ENCODE measurements around the gene WSCD2.

The WSCD2 gene

DNA sequence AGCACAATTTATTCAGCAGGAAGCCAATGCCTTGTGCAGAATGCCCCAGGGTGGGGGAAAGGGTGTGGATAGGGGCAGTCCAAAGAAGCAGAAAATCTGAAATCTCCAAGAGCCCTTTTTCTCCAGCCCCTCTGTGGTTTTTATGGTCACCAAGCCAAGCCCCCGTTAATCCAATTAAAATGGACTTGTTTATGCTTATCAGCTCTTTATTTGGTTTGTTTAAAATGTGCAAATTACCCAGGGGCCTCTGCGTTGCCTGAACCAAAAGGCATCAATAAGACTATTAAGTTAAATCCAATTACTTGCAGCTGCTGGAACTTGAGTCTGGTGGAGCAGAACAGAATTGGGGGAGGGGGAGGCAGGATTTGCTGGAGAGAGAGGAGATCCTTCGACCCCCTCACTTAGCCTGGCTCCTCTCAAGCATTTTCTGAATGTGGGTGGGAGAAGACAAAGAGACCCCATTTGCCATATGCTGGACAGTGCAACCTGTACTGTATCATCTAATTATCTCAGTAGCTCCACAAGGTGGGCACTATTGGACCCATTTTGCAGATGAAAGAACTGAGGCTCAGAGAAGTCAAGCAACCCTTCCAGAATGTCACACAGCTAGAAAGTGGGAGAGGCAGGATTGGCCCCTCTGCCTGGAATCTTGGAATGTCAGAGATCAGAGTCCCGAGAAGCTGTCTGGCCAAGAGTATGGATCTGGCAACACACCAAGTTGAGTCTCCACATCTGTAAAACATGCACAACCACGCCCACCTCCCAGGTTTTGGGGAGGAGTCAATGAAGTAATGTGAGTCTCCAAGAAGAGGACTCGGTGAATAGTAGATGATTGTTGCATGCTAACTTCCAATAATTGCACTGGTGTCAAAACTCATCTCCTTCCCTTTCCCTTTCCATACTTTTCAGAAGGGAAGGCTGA is 143.1 kb downstream of the WSCD2 start:
- no peak for DNase-seq

DNA sequence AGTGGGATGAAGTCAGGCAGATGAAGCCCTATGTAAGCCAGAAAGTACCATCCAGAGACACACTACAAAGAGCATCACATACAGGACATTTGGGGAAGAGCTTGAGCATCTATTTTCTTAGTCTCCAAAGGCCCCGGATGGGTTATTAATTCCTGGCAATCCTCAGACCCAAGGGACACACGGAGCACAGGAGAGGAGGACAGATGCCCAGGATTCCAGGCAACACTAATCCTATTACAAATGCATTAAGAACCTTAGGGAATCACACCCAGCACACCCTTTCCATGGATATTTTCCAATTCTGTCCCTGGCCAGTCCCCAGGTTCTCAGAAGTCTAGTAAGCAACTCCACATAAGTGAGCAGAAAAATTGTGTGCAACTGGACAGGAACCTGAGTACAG is 144.1 kb downstream of the WSCD2 start:
- DNase-seq, result no peak

DNA sequence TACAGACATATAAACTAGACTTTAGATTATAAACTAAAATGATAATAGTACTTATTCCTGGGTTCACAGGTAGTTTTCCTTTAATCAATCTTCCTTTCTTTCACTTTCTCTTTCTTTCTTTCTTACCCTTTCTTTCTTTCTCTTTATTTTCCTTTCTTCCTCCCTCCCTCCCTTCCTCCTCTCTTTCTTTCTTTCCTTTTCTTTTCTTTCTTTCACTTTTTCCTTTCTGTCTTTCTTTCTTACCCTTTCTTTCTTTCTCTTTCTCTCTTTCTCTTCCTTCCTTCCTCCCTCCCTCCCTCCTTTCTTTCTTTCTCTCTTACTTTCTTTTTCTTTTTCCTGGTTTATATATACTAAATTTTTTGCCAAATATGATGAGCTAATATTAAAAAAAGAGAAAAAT is 148.5 kb downstream of the WSCD2 start:
- no peak for DNase-seq

DNA sequence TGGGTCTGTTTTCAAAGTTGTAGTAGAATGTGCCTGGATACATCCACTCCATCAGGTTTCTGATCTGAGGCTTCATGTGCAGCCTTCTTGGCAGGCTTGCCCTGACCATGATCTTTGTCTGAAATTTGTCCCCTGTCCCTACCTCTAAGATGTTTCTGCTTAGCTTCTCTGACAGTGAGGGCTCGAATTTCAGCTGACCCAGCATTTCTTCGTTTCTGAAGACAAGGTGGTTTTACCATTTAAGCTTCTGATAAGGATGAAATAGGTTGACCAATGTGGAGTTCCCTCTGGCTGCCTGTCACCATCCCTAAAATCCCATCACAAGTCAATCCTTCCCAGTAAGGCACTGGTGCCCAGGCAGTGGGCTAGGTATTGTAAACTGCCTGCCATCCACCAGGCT is 153.1 kb downstream of the WSCD2 start:
- no peak for DNase-seq

DNA sequence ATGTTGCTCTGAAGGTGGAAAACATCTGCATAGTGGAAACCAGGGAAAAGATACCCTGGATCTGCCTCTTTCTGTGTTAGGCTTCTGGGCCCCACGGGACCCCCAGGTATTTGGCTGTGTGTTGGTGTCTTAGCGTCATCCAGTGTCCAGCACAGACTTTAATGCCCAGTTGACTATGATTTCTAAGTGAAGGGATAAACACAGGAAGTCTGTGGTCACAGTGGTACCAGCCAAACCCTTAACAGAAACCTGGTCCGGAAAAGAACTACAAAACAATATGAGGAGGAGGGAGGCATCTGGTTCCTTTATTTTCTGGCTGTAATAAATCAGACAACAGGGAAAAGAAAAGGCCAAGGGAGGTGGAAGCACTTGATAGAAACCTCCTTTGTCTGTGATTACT is 153.6 kb downstream of the WSCD2 start:
- no peak for DNase-seq

DNA sequence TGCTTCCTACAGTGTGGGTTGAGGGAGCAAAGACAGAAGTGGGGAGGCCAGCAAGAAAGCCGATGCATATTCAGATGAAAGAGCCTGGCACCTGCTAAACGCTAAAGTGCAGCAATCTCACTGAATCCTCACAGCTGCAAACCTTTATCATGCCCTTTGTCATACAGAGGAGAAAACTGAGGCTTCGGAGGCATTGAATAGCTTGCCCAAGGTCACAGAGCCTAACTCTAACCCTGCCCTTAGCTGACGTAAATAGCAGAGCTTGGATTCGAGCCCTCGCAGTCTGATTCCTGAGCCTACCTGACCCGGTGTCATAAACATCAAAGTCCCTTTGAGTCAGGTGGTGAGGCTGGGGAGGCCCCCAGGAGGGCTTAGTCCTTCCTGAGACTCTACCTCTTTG is 155.1 kb downstream of the WSCD2 start:
- DNase-seq, result no peak

DNA sequence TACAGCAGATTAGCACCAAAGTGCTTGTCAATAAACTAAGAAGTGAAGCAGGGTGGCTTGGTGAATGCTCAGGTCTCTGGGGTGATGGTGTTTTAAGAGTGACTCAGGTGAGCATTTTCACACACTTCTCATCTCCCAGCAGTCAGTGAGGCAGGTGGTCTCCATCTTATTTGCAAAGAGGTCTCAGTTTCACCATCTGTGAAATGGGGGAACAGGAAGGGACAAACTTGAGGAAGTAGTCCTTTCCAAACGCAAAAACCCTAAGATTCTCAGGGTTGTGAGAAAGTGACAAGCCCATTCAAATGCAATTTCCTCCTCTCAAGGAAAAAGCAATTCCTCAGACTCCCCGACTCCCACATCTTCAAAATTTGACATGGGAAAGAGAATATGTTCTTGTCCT is 155.9 kb downstream of the WSCD2 start:
- DNase-seq, result no peak

DNA sequence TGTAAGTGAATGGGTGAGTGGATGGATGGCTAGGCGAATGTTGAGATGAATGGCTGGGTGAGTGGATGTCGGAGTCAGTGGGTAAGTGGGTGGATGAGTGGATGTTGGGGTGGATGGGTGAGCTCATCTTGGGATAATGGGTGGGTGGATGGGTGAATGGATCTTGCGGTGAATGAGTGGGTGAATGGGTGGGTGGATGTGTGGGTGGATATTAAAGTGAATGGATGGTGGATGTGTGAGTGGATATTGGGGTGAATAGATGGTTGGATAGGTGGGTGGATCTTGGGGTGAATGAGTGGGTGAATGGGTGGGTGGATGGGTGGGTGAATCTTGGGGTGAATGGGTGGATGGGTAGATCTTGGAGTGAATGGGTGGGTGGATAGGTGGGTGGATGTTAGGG is 158.1 kb downstream of the WSCD2 start:
- no peak for DNase-seq

DNA sequence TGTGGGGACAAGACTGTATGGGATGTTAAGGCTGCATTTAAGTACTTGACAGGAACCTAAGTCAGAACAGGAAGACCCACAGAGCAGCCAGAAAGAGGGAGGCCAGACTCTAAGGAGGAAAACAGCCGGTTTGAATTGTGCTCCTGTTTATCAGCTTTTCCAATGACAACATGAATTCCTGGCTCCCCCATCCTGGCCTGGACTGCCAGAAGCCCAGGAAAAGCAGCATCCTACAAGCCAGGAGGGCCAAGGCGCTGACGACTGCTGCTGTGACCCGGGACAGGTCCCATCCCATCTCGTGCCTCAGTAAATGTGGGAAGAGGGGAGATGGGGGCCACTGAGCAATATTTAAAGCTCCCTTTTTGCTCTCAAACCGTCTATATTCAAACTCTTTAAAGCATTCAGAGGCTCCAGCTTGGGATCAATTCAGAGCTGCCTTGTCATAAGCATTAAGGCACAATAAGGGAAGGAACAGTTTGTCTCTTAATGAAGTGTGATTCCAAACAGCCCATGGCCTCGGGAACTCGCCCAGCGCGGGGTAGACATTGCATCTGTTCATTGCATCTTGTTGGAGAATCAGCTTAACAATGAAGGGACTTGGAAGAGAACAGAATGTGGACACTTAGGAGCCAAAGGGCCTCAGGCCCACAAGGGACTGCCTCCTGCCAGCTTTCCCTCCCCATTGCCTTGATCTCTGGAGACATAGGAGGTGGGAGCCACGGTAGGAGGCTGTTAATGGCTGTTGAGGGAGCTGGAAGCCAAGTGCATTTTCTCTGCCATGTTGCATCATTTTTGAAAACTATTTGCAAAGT is 160.5 kb downstream of the WSCD2 start:
- DNase-seq, result no peak

DNA sequence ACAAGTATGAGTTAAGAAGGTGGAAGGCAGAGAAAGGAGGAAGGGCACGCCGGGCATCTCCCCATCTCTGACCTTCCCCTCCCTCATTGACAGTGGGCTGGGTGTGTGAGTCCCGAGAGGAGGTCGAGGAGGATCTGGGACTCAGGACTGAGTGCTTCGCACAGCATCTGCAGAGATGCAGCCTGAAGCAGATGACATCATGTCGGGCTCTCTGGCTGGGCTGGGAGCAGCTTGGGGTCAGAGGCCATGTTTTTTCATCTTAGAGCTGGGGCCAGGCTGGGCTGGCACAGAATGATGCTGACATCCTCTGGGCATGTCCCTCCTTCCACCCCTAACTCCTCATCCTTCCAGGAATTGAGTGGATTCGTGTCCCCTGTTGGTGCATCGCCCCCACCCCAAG is 166.6 kb downstream of the WSCD2 start:
- DNase-seq, result no peak

DNA sequence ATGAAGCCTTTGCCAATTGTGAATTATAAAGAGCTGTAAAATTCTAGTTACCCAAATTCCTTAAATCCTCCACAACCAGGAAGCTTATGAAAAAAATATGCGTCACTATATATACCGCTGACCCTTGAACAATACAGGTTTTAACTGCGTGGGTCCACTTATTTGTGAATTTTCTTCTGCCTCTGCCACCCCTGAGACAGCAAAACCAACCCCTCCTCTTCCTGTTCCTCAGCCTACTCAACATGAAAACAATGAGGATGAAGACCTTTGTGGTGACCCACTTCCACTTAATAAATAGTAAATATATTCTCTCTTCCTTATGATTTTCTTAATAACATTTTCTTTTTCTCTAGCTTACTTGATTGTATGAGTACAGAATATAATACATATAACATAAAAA is 167.9 kb downstream of the WSCD2 start:
- peak; percentile 19 for DNase-seq

DNA sequence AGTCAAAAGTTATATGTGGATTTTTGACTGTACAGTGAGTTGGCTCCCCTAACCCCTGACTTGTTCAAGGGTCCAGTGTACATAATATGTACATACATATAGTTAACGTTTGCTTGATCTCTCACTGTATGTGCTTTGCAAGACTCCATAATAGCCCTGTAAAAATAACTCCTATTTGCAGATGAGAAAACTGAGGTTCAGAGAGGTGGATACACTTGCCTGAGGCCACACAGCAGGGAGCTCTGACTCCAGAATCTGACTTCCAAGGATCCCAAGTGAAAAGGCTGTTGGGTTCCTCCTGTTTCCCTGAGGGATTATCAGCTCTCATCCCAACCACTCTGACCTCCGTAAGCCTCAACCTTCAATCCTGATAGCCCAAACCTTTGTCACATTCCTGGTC is 168.3 kb downstream of the WSCD2 start:
- no peak for DNase-seq

DNA sequence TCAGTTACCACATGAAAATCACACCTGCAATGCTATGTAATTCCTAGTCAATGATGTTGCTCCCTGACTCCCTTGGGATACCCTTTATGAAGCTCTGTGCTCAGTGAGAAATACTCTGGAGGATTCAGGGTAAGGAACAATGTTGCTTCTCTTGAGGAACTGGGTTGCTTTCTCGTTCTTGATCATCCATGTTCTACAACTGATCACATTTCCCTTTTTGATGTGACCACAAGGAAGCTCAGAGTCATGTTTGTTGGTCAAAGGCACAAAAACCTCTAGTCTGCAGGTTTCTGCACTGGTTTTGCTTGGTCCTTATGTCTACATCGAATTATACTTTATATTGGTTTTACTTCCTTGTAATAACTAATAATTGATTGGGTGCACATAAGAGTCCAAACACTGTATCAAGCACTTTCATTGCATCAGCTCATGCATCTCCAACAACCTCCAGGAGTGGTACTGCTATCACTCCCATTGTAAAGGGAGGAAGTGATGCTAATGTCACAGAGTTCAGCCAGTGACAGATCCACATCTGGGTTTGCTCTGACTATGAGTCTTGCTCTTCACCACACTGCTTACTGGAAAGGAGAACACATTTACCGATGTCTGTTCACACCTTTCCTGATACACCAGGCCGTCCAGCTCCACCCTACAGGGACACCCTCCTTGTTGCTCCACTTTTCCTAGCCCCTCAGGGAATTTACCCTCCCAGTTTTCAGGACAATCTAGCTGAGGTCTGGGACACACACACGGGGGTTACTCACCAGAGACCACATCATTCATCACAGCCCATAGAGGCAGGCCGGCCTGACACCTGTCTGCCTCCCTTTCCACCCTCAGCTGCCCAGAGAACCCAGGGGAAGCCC is 169.0 kb downstream of the WSCD2 start:
- no peak for DNase-seq

DNA sequence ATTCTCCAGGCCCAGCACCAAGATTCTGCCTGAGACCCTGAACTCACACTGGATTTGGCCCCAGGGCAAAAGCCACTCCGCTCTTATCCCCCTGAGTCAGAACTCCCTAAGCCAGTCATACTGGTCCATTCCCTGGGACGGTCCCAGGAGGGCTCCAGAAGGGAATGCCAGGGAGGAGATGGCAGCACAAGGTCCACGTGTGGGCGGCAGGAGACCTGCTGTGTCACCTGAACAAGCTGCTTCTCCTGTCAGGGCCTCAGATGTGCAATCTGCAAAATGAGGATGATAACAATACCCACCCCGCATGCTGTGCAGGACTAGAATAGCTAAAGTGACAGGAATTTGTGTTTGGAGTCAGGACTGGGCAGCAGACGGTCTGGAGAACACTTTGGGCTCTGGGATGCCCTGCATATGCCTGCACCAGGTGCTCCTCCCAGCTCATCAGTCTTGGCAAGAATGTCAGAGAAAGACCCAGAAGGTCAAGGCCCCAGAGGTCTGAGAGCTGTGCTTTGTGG is 169.7 kb downstream of the WSCD2 start:
- DNase-seq, result no peak

DNA sequence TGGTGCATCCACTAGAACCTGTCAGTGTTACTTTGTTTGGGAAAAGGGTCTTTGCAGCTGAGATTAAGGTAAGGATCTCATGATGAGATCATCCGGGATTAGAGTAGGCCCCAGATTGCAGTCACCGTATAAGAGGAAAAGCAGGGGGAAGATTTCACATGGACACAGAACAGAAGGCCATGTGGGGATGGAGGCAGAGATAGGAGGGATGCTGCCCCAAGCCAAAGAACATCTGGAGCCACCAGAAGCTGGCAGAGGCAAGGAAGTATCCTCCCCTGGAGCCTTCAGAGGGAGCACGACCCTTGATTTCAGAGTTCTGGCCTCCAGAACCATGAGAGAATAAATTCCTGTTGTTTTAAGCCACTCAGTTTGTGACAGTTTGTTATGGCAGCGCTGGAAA is 170.4 kb downstream of the WSCD2 start:
- no peak for DNase-seq

All from CD4-positive, alpha-beta T cell treated with Interleukin-12 subunit alpha and Interleukin-12 subunit beta, for 1 hour (primary cell).